GM18526 (cell line): ENCODE results near the gene ZMYND11.
A peak's percentile ranks its signal among the peaks of the same experiment; 100 is the strongest.

Experiments used
- POLR2A ChIP-seq: IDR thresholded peaks from 3 replicates; pipeline ENCODE4 v1.6.1; 2011; ENCODE audit not compliant: insufficient read length; ENCODE audit errors: extremely low read depth

ZMYND11 gene

GRCh38 chr10:106740-107139, 28.5 kb upstream of the ZMYND11 start:
- TF ChIP-seq POLR2A = no peak

GRCh38 chr10:112246-112645, 23.0 kb upstream of the ZMYND11 start:
- TF ChIP-seq POLR2A = no peak

GRCh38 chr10:124874-125273, 10.4 kb upstream of the ZMYND11 start:
- TF ChIP-seq POLR2A = no peak

GRCh38 chr10:127612-128432, 7.4 kb upstream of the ZMYND11 start:
- TF ChIP-seq POLR2A = no peak

- no peak for TF ChIP-seq POLR2A
Observed at GRCh38 chr10:129810-130209, 5.4 kb upstream of the ZMYND11 start.

- TF ChIP-seq POLR2A = no peak
Observed at GRCh38 chr10:132946-133898, 2.0 kb upstream of the ZMYND11 start.

GRCh38 chr10:134247-135131, 766 bp upstream of the ZMYND11 start:
- no peak for TF ChIP-seq POLR2A

- peak; percentile 44 for TF ChIP-seq POLR2A
Observed at GRCh38 chr10:135601-136464, 578 bp downstream of the ZMYND11 start.

GRCh38 chr10:136465-136762, 1.2 kb downstream of the ZMYND11 start:
- TF ChIP-seq POLR2A = no peak

- no peak for TF ChIP-seq POLR2A
Observed at GRCh38 chr10:137031-137430, 1.8 kb downstream of the ZMYND11 start.

- TF ChIP-seq POLR2A = no peak
Observed at GRCh38 chr10:137606-138005, 2.4 kb downstream of the ZMYND11 start.

GRCh38 chr10:142371-142770, 7.1 kb downstream of the ZMYND11 start:
- TF ChIP-seq POLR2A = no peak

GRCh38 chr10:152915-153314, 17.7 kb downstream of the ZMYND11 start:
- no peak for TF ChIP-seq POLR2A

GRCh38 chr10:154348-154747, 19.1 kb downstream of the ZMYND11 start:
- no peak for TF ChIP-seq POLR2A
